HepG2 (cell line): ENCODE data around the gene TMEM125. TPM values are rescaled to one million over a fixed set of nuclear protein-coding genes. Genes with fewer than 3 reads are reported as not detected.

Experiments
- ATAC-seq: fragments of 200-7000 bp; cut with Tn5 transposase; 3 replicates; pipeline ENCODE4 v1.9.1; 2020; ENCODE audit warnings: mild to moderate bottlenecking, moderate library complexity
- BruUV-seq: library from RNA; stranded (reverse); fragments of 400-500 nt; replicated peaks from 2 replicates; lab custom pipeline; 2021; lab: Mats Ljungman, UMichigan
- CTCF ChIA-PET: fragments of 300-600 bp; formaldehyde crosslinking; extraction: SDS; loops from one replicate; lab custom pipeline; 2021; ENCODE audit warnings: low total read pairs, inconsistent platforms, low intra/inter-chr PET ratio; lab: Yijun Ruan, JAX
- POLR2A ChIA-PET: fragments of 350-600 bp; sonication (Branson Sonifier 250); formaldehyde crosslinking; loops from one replicate; lab custom pipeline; 2020; ENCODE audit warnings: antibody characterized with exemption, inconsistent platforms; lab: Yijun Ruan, JAX
- DNase-seq: peaks from one replicate; pipeline ENCODE4 v3.0.0-alpha.2; 2015; ENCODE audit warnings: low spot score
- FAIRE-seq: peaks from 3 replicates; lab custom pipeline; 2011; peaks lifted over from hg19 to GRCh38; lab: Jason Lieb, UNC
- H2AFZ ChIP-seq: one replicate; pipeline ENCODE4 v1.6.1; 2011; ENCODE audit warnings: low read length, inconsistent platforms
- H3K27ac ChIP-seq: fragments of 300-600 bp; 3 replicates; pipeline ENCODE4 v1.8.0; 2011; ENCODE audit warnings: mixed run types, mild to moderate bottlenecking, mixed read lengths, low read length, inconsistent platforms; ENCODE audit not compliant: insufficient read depth; ENCODE audit errors: extremely low read length
- H3K27me3 ChIP-seq, 2 experiments: fragments of 200-600 bp in 1 of 2; 2 replicates in 1 of 2; 3 replicates in 1 of 2; pipeline versions ENCODE4 v1.6.0 to v1.8.0; 2011; ENCODE audit warnings: low read length in 2 of 2, mild to moderate bottlenecking in 2 of 2, moderate library complexity in 2 of 2, inconsistent platforms in 1 of 2; ENCODE audit not compliant: insufficient read depth in 2 of 2, control insufficient read depth in 1 of 2
- H3K36me3 ChIP-seq, 2 experiments: fragments of 200-600 bp in 1 of 2; replicated peaks in 1 of 2; 2 replicates in 1 of 2; 3 replicates in 1 of 2; pipeline versions ENCODE4 v1.5.1 to v1.8.0; 2011; ENCODE audit warnings: low read length in 2 of 2, inconsistent platforms in 1 of 2; ENCODE audit not compliant: insufficient read depth in 2 of 2, control insufficient read depth in 1 of 2
- H3K4me1 ChIP-seq: 2 replicates; pipeline ENCODE4 v1.5.1; 2012; ENCODE audit warnings: low read length, inconsistent platforms; ENCODE audit not compliant: insufficient read depth
- H3K4me2 ChIP-seq: 2 replicates; pipeline ENCODE4 v1.6.0; 2011; ENCODE audit warnings: low read depth, low read length, inconsistent platforms
- H3K4me3 ChIP-seq, 3 experiments: fragments of 200-600 bp in 1 of 3; sonication (generic), shearing (Covaris generic) in 1 of 3; replicated peaks in 1 of 3; 2 replicates each; pipeline ENCODE4 v1.5.1; 2011 to 2016; ENCODE audit warnings: low read length in 3 of 3, inconsistent platforms in 2 of 3, low read depth in 2 of 3, mild to moderate bottlenecking in 2 of 3, control low read depth in 1 of 3, mixed read lengths in 1 of 3; ENCODE audit not compliant: insufficient read depth in 1 of 3
- H3K79me2 ChIP-seq: one replicate; pipeline ENCODE4 v1.6.1; 2011; ENCODE audit warnings: low read length, inconsistent platforms; ENCODE audit not compliant: insufficient read depth
- H3K9ac ChIP-seq: 2 replicates; pipeline ENCODE4 v1.6.0; 2011; ENCODE audit warnings: mild to moderate bottlenecking, low read depth, low read length, inconsistent platforms; ENCODE audit not compliant: insufficient read depth
- H3K9me3 ChIP-seq: 2 replicates; pipeline ENCODE4 v1.5.1; 2012; ENCODE audit warnings: mild to moderate bottlenecking, low read length
- H4K20me1 ChIP-seq: 2 replicates; pipeline ENCODE4 v1.6.0; 2011; ENCODE audit warnings: inconsistent platforms, mild to moderate bottlenecking, low read length, moderate library complexity; ENCODE audit not compliant: insufficient read depth
- HHEX ChIP-seq: IDR thresholded peaks from 2 replicates; pipeline ENCODE4 v1.6.1; 2016; ENCODE audit warnings: control low read depth
- HNF1B ChIP-seq: sonication (generic); formaldehyde crosslinking; IDR thresholded peaks from 2 replicates; pipeline ENCODE4 v1.5.1; 2020; ENCODE audit warnings: mild to moderate bottlenecking, moderate library complexity, missing genetic modification reagents
- HNF4A ChIP-seq: sonication (generic); formaldehyde crosslinking; IDR thresholded peaks from 2 replicates; pipeline ENCODE4 v1.4.0; 2020; ENCODE audit warnings: missing genetic modification reagents
- HNF4G ChIP-seq, 2 experiments: sonication (generic) in 1 of 2; formaldehyde crosslinking in 1 of 2; IDR thresholded peaks; 2 replicates each; pipeline versions ENCODE4 v1.4.0 to v1.6.1; 2011 to 2020; ENCODE audit warnings: borderline replicate concordance in 2 of 2, low read depth in 2 of 2, mild to moderate bottlenecking in 2 of 2, low read length in 1 of 2, missing genetic modification reagents in 1 of 2, moderate library complexity in 1 of 2
- PHF8 ChIP-seq: sonication (generic); formaldehyde crosslinking; IDR thresholded peaks from 2 replicates; pipeline ENCODE4 v1.5.0; 2020; ENCODE audit warnings: missing genetic modification reagents
- RFX5 ChIP-seq: IDR thresholded peaks from 2 replicates; pipeline ENCODE4 v1.6.1; 2011; ENCODE audit warnings: low read depth, low read length, improper control_type of control experiment
- XBP1 ChIP-seq: sonication (generic); formaldehyde crosslinking; IDR thresholded peaks from 2 replicates; pipeline ENCODE4 v1.5.0; 2020; ENCODE audit warnings: missing genetic modification reagents
- ZMAT3 ChIP-seq: sonication (generic); formaldehyde crosslinking; conservative IDR thresholded peaks from 2 replicates; pipeline ENCODE4 v1.7.0; 2021; ENCODE audit warnings: missing genetic modification reagents
- ZMYM2 ChIP-seq: sonication (generic); formaldehyde crosslinking; IDR thresholded peaks from 2 replicates; pipeline ENCODE4 v1.8.0; 2022; ENCODE audit warnings: mild to moderate bottlenecking, missing genetic modification reagents
- ZNF20 ChIP-seq: sonication (generic); formaldehyde crosslinking; IDR thresholded peaks from 2 replicates; pipeline ENCODE4 v1.4.0; 2020; ENCODE audit warnings: mild to moderate bottlenecking, moderate library complexity, missing genetic modification reagents
- ZNF263 ChIP-seq: sonication (generic); formaldehyde crosslinking; IDR thresholded peaks from 2 replicates; pipeline ENCODE4 v1.4.0; 2020; ENCODE audit warnings: missing genetic modification reagents
- ZNF264 ChIP-seq: sonication (generic); formaldehyde crosslinking; IDR thresholded peaks from 2 replicates; pipeline ENCODE4 v1.4.0; 2020; ENCODE audit warnings: missing genetic modification reagents
- ZNF292 ChIP-seq: sonication (generic); formaldehyde crosslinking; IDR thresholded peaks from 2 replicates; pipeline ENCODE4 v1.8.1; 2022; ENCODE audit warnings: mild to moderate bottlenecking, low read depth, missing genetic modification reagents, borderline replicate concordance
- ZNF687 ChIP-seq: sonication (generic); formaldehyde crosslinking; IDR thresholded peaks from 2 replicates; pipeline ENCODE4 v1.5.1; 2020; ENCODE audit warnings: mild to moderate bottlenecking, missing genetic modification reagents, moderate library complexity
- ZNF850 ChIP-seq: sonication (generic); formaldehyde crosslinking; conservative IDR thresholded peaks from 2 replicates; pipeline ENCODE4 v1.9.0; 2021; ENCODE audit warnings: mild to moderate bottlenecking, missing genetic modification reagents
- WGBS: methylation state at CpG from one replicate; pipeline ENCODE4 v1.1.6; 2017; ENCODE audit warnings: low lambda C conversion rate; 5-methylcytosine and 5-hydroxymethylcytosine counted together
- in situ Hi-C: cut with HindIII; loops from 2 replicates; pipeline ENCODE4 v1.10.0; 2017; ENCODE audit warnings: low pct_unique_long_range_greater_than_20kb; ENCODE audit not compliant: extremely low pct_ligation_motif_present
- intact Hi-C: fragments of 100-400 bp; cut with micrococcal nuclease; formaldehyde crosslinking; loops from one replicate; pipeline ENCODE4 v1.10.0; 2022; ENCODE audit not compliant: unreplicated experiment
- polyA plus RNA-seq, 8 experiments: library from polyadenylated mRNA; depleted of rRNA in 3 of 8; stranded (reverse) in 7 of 8; unstranded in 1 of 8; fragments of >200 nt; fragmentation: Illumina TruSeq in 4 of 8; extraction: Trizol in 4 of 8; gene quantifications; 2 replicates each; pipeline versions ENCODE4 v1.2.1 to v1.2.3, GENCODE V29; 2011 to 2016; ENCODE audit warnings: low read depth in 4 of 8, missing spikeins in 1 of 8, mixed read lengths in 1 of 8; ENCODE audit not compliant: insufficient read depth in 1 of 8
- total RNA-seq, 5 experiments: library from RNA; depleted of rRNA; stranded (reverse); fragments of >200 nt; fragmentation: Illumina TruSeq; extraction: Trizol; gene quantifications; 2 replicates each; pipeline ENCODE4 v1.2.3, GENCODE V29; 2016; ENCODE audit warnings: low read depth in 1 of 5

TMEM125 gene
- total and polyA plus RNA-seq, 2 of the 13 experiments (the other 11 are each of a cell fraction or from before 2014, with no cell fraction given), result 0.03 TPM; not detected in 1

GRCh38 chr1:43267291-43267805 lies 2.4 kb upstream of the TMEM125 start:
- FAIRE-seq (peak; percentile 4), DNase-seq (no peak), ATAC-seq (peak; percentile 77)
- no peak overlapping the region for H3K27ac ChIP-seq
- WGBS, result 0% methylated on average over 7 of the region's 9 CpGs
- ChIA-PET CTCF (no interaction called here), POLR2A (interaction anchor here (0.8 to 1.5 kb wide), 5 partner anchors 9 to 81 kb away, joined by 3 to 7 read pairs (median 4); partner anchors contain the start of gene C1orf210)
- TF ChIP-seq ZNF263, result peak; percentile 89
- 0 out of 2 replicates have a peak, but pooled peaks have one; percentile 40 for TF ChIP-seq HHEX (CRISPR knock-in tag)
- TF ChIP-seq PHF8 (CRISPR knock-in tag), result no peak
- 0 out of 2 replicates have a peak, but pooled peaks have one; percentile 26 for TF ChIP-seq HNF1B (CRISPR knock-in tag)
- no peak for TF ChIP-seq ZNF850 (CRISPR knock-in tag)
- TF ChIP-seq XBP1, result no peak
- no peak for TF ChIP-seq ZMAT3
- TF ChIP-seq ZNF20 (CRISPR knock-in tag), result 0 out of 2 replicates have a peak, but pooled peaks have one; percentile 78
- 0 out of 2 replicates have a peak, but pooled peaks have one; percentile 19 for TF ChIP-seq ZNF292
- TF ChIP-seq RFX5, result 0 out of 2 replicates have a peak, but pooled peaks have one; percentile 21
- TF ChIP-seq ZNF687, result peak; percentile 37; the same call in 1 of the 2 replicates
- peak; percentile 26; the same call in 1 of the 2 replicates for TF ChIP-seq HNF4G (IDR thresholded peaks at IDR 0.05; ENCODE audit: borderline replicate concordance, low read depth, low read length)
- no peak for TF ChIP-seq HNF4G (CRISPR knock-in tag; IDR thresholded peaks at IDR 0.05; ENCODE audit: borderline replicate concordance, low read depth)
- TF ChIP-seq HNF4A (CRISPR knock-in tag), result peak; percentile 52
- no peak for TF ChIP-seq ZMYM2
- TF ChIP-seq ZNF264 (CRISPR knock-in tag), result no peak
- H3K9ac ChIP-seq, result peak overlapping the region; percentile 31; the same call in 1 of the 2 replicates
- peak overlapping the region; percentile 20 to 54 (median 25); a peak in 5 of 6 replicates for H3K4me3 ChIP-seq
- H3K4me2 ChIP-seq, result peak overlapping the region; percentile 85
- H4K20me1 ChIP-seq, result no peaks in the 10 kb centered on the region
- H3K36me3 ChIP-seq, result no peaks in the 10 kb centered on the region
- intact Hi-C loops, result no loop called here
- no peaks in the 10 kb centered on the region for H3K79me2 ChIP-seq
- H2AFZ ChIP-seq, result peak overlapping the region; percentile 89
- peaks cover 61% of the 10 kb centered on the region for H3K4me1 ChIP-seq
- H3K27me3 ChIP-seq, result peaks cover 0 to 3% of the 10 kb centered on the region in 2 experiments; a peak in 1 of 5 replicates
- in situ Hi-C loops, result no loop called here
- BruUV-seq, result no TSS peak
- H3K9me3 ChIP-seq, result peaks cover 13% of the 10 kb centered on the region
